Erythroblast (primary cell): Measurements from ENCODE around the gene LRP1-AS.
"Not testable (repeated sequence)": the region's sequence is repeated elsewhere in the genome, so short reads cannot be mapped to it uniquely, and the experiment has no call there.

Experiments used
- GATA1 ChIP-seq: IDR thresholded peaks from 2 replicates; pipeline ENCODE4 v1.6.1; 2011; ENCODE audit warnings: low read depth, mild to moderate bottlenecking, control low read depth, low read length, moderate library complexity
- POLR2A ChIP-seq: IDR thresholded peaks from 2 replicates; pipeline ENCODE4 v1.6.1; 2011; ENCODE audit warnings: mild to moderate bottlenecking, low read length

- TF ChIP-seq POLR2A, GATA1: not testable (repeated sequence)
These were observed 26.7 kb downstream of the LRP1-AS start for GRCh38 chr12:57120718-57121117.
